ENCODE measurements around the gene SLC25A29. TPM values are rescaled to one million over a fixed set of nuclear protein-coding genes. Genes with fewer than 3 reads are reported as not detected.

SLC25A29 gene
- total and polyA plus RNA-seq, 8 donors = 56.0 to 105 (median 80.5) TPM

GRCh38 chr14:100327128-100327527 lies 20.9 kb upstream of the SLC25A29 start:
- intact Hi-C loops (cut with DNase I) = no loop called here
- DNase-seq = no peak
- no peaks in the 10 kb centered on the region for H3K9me3 ChIP-seq
- H3K27ac ChIP-seq = no peak overlapping the region
- no peaks in the 10 kb centered on the region for H3K4me1 ChIP-seq
- H3K4me3 ChIP-seq = no peak overlapping the region
- no peak for ATAC-seq
- H3K36me3 ChIP-seq = peaks cover 0 to 4% of the 10 kb centered on the region in 2 donors
- H3K27me3 ChIP-seq = no peaks in the 10 kb centered on the region
- no peak for TF ChIP-seq CTCF (IDR thresholded peaks at IDR 0.05)

GRCh38 chr14:100325958-100326357 lies 19.7 kb upstream of the SLC25A29 start:
- Histone ChIP-seq H3K27ac (no peak overlapping the region), H3K9me3 (no peaks in the 10 kb centered on the region), H3K36me3 (no peaks in the 10 kb centered on the region), H3K4me1 (no peaks in the 10 kb centered on the region), H3K27me3 (no peaks in the 10 kb centered on the region), H3K4me3 (no peak overlapping the region)
- intact Hi-C loops (cut with DNase I) = no loop called here
- ATAC-seq = no peak
- no peak for DNase-seq
- TF ChIP-seq CTCF (IDR thresholded peaks at IDR 0.05) = no peak

GRCh38 chr14:100325231-100325632 lies 19.0 kb upstream of the SLC25A29 start:
- ATAC-seq (no peak), DNase-seq (peak in 1 of 4 donors; percentile 66)
- Histone ChIP-seq H3K36me3 (no peaks in the 10 kb centered on the region), H3K4me1 (no peaks in the 10 kb centered on the region), H3K27ac (no peak overlapping the region), H3K9me3 (no peaks in the 10 kb centered on the region), H3K4me3 (no peak overlapping the region), H3K27me3 (no peaks in the 10 kb centered on the region)
- intact Hi-C loops (cut with DNase I) = no loop called here
- no peak for TF ChIP-seq CTCF (IDR thresholded peaks at IDR 0.05)

- Histone ChIP-seq H3K4me3 (no peak overlapping the region), H3K27ac (no peak overlapping the region), H3K4me1 (no peaks in the 10 kb centered on the region), H3K27me3 (no peaks in the 10 kb centered on the region), H3K9me3 (no peaks in the 10 kb centered on the region), H3K36me3 (no peaks in the 10 kb centered on the region)
- TF ChIP-seq CTCF (IDR thresholded peaks at IDR 0.05) = no peak
- DNase-seq = no peak
- ATAC-seq = no peak
- intact Hi-C loops (cut with DNase I) = no loop called here
These were observed 17.7 kb upstream of the SLC25A29 start for GRCh38 chr14:100323942-100324307.

- H3K4me3 ChIP-seq = no peak within 1 kb of the TSS
- TF ChIP-seq CTCF (IDR thresholded peaks at IDR 0.05) = no peak
- DNase-seq (no peak), ATAC-seq (no peak)
- peaks cover 2 to 5% of the 10 kb centered on the region in 2 donors for H3K4me1 ChIP-seq
- intact Hi-C loops (cut with DNase I) = no loop called here
- H3K36me3 ChIP-seq = no peaks in the 10 kb centered on the region
- no peaks in the 10 kb centered on the region for H3K27me3 ChIP-seq
- no peaks in the 10 kb centered on the region for H3K9me3 ChIP-seq
- no peak within 1 kb of the TSS for H3K27ac ChIP-seq
These were observed 17.1 kb upstream of the SLC25A29 start, which contains the start of gene SLC25A47 for GRCh38 chr14:100323121-100323941. SLC25A47 (plus strand) TSS chr14:100323339; CDS start chr14:100323415, 76 bp downstream.

Measured in left lung (tissue), 10 donors.